ENCODE results near the gene APOD.
"Not testable (repeated sequence)": the region's sequence is repeated elsewhere in the genome, so short reads cannot be mapped to it uniquely, and the experiment has no call there.

Gene APOD

GRCh38 chr3:195583831-195584542, at the start of gene APOD:
TSS of gene APOD (minus strand) at chr3:195583940. CDS start at chr3:195579461, 4,479 bp downstream.
- DNase-seq (ENCODE audit: low read depth), result no peak

GRCh38 chr3:195633351-195633750, 49.6 kb upstream of the APOD start:
- DNase-seq (ENCODE audit: low read depth), result not testable (repeated sequence)

GRCh38 chr3:195632501-195633185, 48.9 kb upstream of the APOD start:
- DNase-seq (ENCODE audit: low read depth), result not testable (repeated sequence)

GRCh38 chr3:195632046-195632445, 48.3 kb upstream of the APOD start:
- DNase-seq (ENCODE audit: low read depth), result not testable (repeated sequence)

GRCh38 chr3:195630938-195631495, 47.3 kb upstream of the APOD start:
- DNase-seq (ENCODE audit: low read depth), result not testable (repeated sequence)

GRCh38 chr3:195630086-195630917, 46.6 kb upstream of the APOD start:
- not testable (repeated sequence) for DNase-seq (ENCODE audit: low read depth)

GRCh38 chr3:195629682-195630081, 45.9 kb upstream of the APOD start:
- not testable (repeated sequence) for DNase-seq (ENCODE audit: low read depth)

GRCh38 chr3:195628386-195628920, 44.7 kb upstream of the APOD start:
- DNase-seq (ENCODE audit: low read depth), result not testable (repeated sequence)

- DNase-seq (ENCODE audit: low read depth), result not testable (repeated sequence)
Measured at GRCh38 chr3:195627515-195628385, 44.0 kb upstream of the APOD start.

GRCh38 chr3:195624603-195625560, 41.1 kb upstream of the APOD start:
- not testable (repeated sequence) for DNase-seq (ENCODE audit: low read depth)

- not testable (repeated sequence) for DNase-seq (ENCODE audit: low read depth)
Measured at GRCh38 chr3:195624171-195624570, 40.4 kb upstream of the APOD start.

- DNase-seq (ENCODE audit: low read depth), result not testable (repeated sequence)
Measured at GRCh38 chr3:195623217-195623965, 39.7 kb upstream of the APOD start.

GRCh38 chr3:195622523-195623170, 38.9 kb upstream of the APOD start:
- DNase-seq (ENCODE audit: low read depth), result not testable (repeated sequence)

- not testable (repeated sequence) for DNase-seq (ENCODE audit: low read depth)
Measured at GRCh38 chr3:195622012-195622411, 38.3 kb upstream of the APOD start.

GRCh38 chr3:195621095-195621494, 37.4 kb upstream of the APOD start:
- not testable (repeated sequence) for DNase-seq (ENCODE audit: low read depth)

GRCh38 chr3:195620476-195620875, 36.7 kb upstream of the APOD start:
- DNase-seq (ENCODE audit: low read depth), result not testable (repeated sequence)

GRCh38 chr3:195619591-195620369, 36.0 kb upstream of the APOD start:
- not testable (repeated sequence) for DNase-seq (ENCODE audit: low read depth)

Measured in HS-5 (cell line).